ENCODE results near the gene GALNT2. TPM values are rescaled to one million over a fixed set of nuclear protein-coding genes. Genes with fewer than 3 reads are reported as not detected.

Gene GALNT2
- total and polyA plus RNA-seq, 10 of the 15 experiments (the other 5 are each of a cell fraction or from before 2014, with no cell fraction given), result 0.52 to 27.7 (median 16.3) TPM

- no TSS peak for BruUV-seq (replicated peaks)
- ChIA-PET RAD21 (ENCODE audit: unreplicated experiment) (no interaction called here), CTCF (no interaction called here), SMC1A (ENCODE audit: uncharacterized antibody, unreplicated experiment) (interaction anchor here (1.0 to 1.4 kb wide), 2 partner anchors 39 to 119 kb away, joined by 3 to 4 read pairs; no protein-coding TSS in a partner anchor), POLR2A (no interaction called here)
- Histone ChIP-seq H3K4me3 (no peak overlapping the region), H3K36me3 (ENCODE audit: control insufficient read depth in 2 of 2, insufficient read depth in 2 of 2, low read length in 1 of 2) (peaks cover 3 to 9% of the 10 kb centered on the region in 2 experiments; a peak in 3 of 4 replicates), H3K27ac (ENCODE audit: control insufficient read depth, insufficient read depth) (no peak overlapping the region), H3K27me3 (replicated peaks in 1 of 2; ENCODE audit: control insufficient read depth in 2 of 2, insufficient read depth in 2 of 2, low read length in 1 of 2) (no peaks in the 10 kb centered on the region), H3K79me2 (ENCODE audit: control insufficient read depth, insufficient read depth, low read length) (peaks cover under 1% of the 10 kb centered on the region), H3K4me1 (ENCODE audit: control insufficient read depth, insufficient read depth, low read length) (peaks cover 28% of the 10 kb centered on the region), H2AFZ (ENCODE audit: control insufficient read depth, low read depth, low read length) (no peak overlapping the region), H3K4me2 (ENCODE audit: control insufficient read depth, insufficient read depth) (no peak overlapping the region), H3K9me3 (replicated peaks; ENCODE audit: control insufficient read depth, insufficient read depth, low read length) (no peaks in the 10 kb centered on the region), H4K20me1 (ENCODE audit: control insufficient read depth, insufficient read depth) (no peaks in the 10 kb centered on the region), H3K9ac (ENCODE audit: control insufficient read depth, insufficient read depth, low read length) (no peak overlapping the region)
- no peak for DNase-seq (ENCODE audit: low read depth, low spot score)
- TF ChIP-seq MYB (IDR thresholded peaks at IDR 0.05; ENCODE audit: borderline replicate concordance, low read depth, low read length), result no peak
- no peak for TF ChIP-seq SMARCA5 (IDR thresholded peaks at IDR 0.05)
- TF ChIP-seq TCF3 (IDR thresholded peaks at IDR 0.05; ENCODE audit: borderline replicate concordance, insufficient read depth, low read depth, low read length), result no peak
- no peak for TF ChIP-seq GABPA (IDR thresholded peaks at IDR 0.05; ENCODE audit: low read depth)
- TF ChIP-seq IKZF1 (conservative IDR thresholded peaks at IDR 0.05), result no peak
- no peak for TF ChIP-seq MEF2A (IDR thresholded peaks at IDR 0.05; ENCODE audit: insufficient read depth, low read depth, low read length)
- TF ChIP-seq HDGF (IDR thresholded peaks at IDR 0.05), result no peak
- no peak for TF ChIP-seq FOXK2 (IDR thresholded peaks at IDR 0.05)
- TF ChIP-seq ZZZ3 (IDR thresholded peaks at IDR 0.05; ENCODE audit: control insufficient read depth, insufficient read length, low read depth), result no peak
- no peak for TF ChIP-seq SIX5 (IDR thresholded peaks at IDR 0.05; ENCODE audit: low read depth, low read length, severe bottlenecking)
- no peak for TF ChIP-seq EGR1 (IDR thresholded peaks at IDR 0.05; ENCODE audit: borderline replicate concordance in 1 of 2, low read depth in 2 of 2, low read length in 2 of 2)
- no peak for TF ChIP-seq SREBF2 (IDR thresholded peaks at IDR 0.05; ENCODE audit: low read length)
- no peak for ATAC-seq
- intact Hi-C loops (cut with micrococcal nuclease; ENCODE audit: unreplicated experiment), result no loop called here
- no peak for FAIRE-seq
- in situ Hi-C loops (cut with MboI), result no loop called here
- 72% methylated on average over 4 of the region's 4 CpGs for WGBS (ENCODE audit: insufficient coverage, insufficient replicate concordance, low lambda C conversion rate, missing lambda C conversion rate)
These were observed 139.9 kb downstream of the GALNT2 start for GRCh38 chr1:230206976-230207375.
